Measurements from ENCODE around the gene CARHSP1. TPM values are rescaled to one million over a fixed set of nuclear protein-coding genes. Genes with fewer than 3 reads are reported as not detected.

CARHSP1 gene
- total and polyA plus RNA-seq, 2 of the 4 experiments (the other 2 are of a cell fraction), result 121 to 138 TPM

GRCh38 chr16:8910811-8911210 lies 42.0 kb upstream of the CARHSP1 start:
- BruUV-seq (replicated peaks), result no TSS peak
- Histone ChIP-seq H4K20me1 (ENCODE audit: insufficient read depth, low read length) (peaks cover 18% of the 10 kb centered on the region), H3K4ac (ENCODE audit: low read depth, low read length) (no peak overlapping the region), H3K27ac (ENCODE audit: insufficient read depth, low read length) (no peak overlapping the region), H3K23ac (ENCODE audit: low read depth, low read length) (no peak overlapping the region), H3K14ac (replicated peaks; ENCODE audit: low read depth, low read length) (no peak overlapping the region), H2BK20ac (ENCODE audit: low read depth, low read length) (no peak overlapping the region), H4K91ac (ENCODE audit: insufficient read depth, low read depth, low read length) (no peak overlapping the region), H3K18ac (ENCODE audit: low read depth, low read length) (no peak overlapping the region), H2AK9ac (replicated peaks; ENCODE audit: low read depth, low read length, poor library complexity) (no peak overlapping the region), H2AFZ (replicated peaks; ENCODE audit: low read length, poor library complexity) (no peak overlapping the region), H2BK120ac (ENCODE audit: low read depth, low read length) (no peak overlapping the region), H3K4me3 (ENCODE audit: insufficient read depth, low read depth, low read length) (no peak overlapping the region), H4K5ac (ENCODE audit: low read depth, low read length) (no peak overlapping the region), H3K9me1 (ENCODE audit: insufficient read depth, low read length) (peaks cover 4% of the 10 kb centered on the region; the same call in 1 of the 2 replicates), H3K4me2 (ENCODE audit: low read depth, low read length) (no peak overlapping the region), H2AK5ac (ENCODE audit: low read depth, low read length) (no peak overlapping the region), H3K9ac (ENCODE audit: low read depth, low read length) (no peak overlapping the region), H2BK5ac (ENCODE audit: low read depth, low read length, poor library complexity, severe bottlenecking) (no peak overlapping the region), H3K9me3 (ENCODE audit: control insufficient read depth, insufficient read depth, low read length) (no peaks in the 10 kb centered on the region), H2BK15ac (ENCODE audit: low read depth, low read length) (no peak overlapping the region), H4K8ac (ENCODE audit: low read depth in 2 of 2, low read length in 2 of 2) (no peak overlapping the region), H3K79me1 (ENCODE audit: low read depth in 1 of 2, low read length in 2 of 2) (peaks cover 44 to 60% of the 10 kb centered on the region in 2 experiments; a peak in 3 of 4 replicates), H3K27me3 (ENCODE audit: control insufficient read depth, insufficient read depth, low read length) (no peaks in the 10 kb centered on the region), H3K56ac (ENCODE audit: extremely low read depth, insufficient read depth, low read length) (no peak overlapping the region), H3K4me1 (ENCODE audit: control insufficient read depth, insufficient read depth, low read length) (no peaks in the 10 kb centered on the region), H3K36me3 (ENCODE audit: control insufficient read depth, insufficient read depth, low read length) (peaks cover 54% of the 10 kb centered on the region)
- POLR2A ChIA-PET (ENCODE audit: unreplicated experiment), result no interaction called here
- in situ Hi-C loops (cut with MboI; ENCODE audit: low sequenced_read_pairs), result no loop called here
- dilution Hi-C loops (cut with HindIII; ENCODE audit: low sequenced_read_pairs, unreplicated experiment), result no loop called here
- WGBS, 2 experiments (ENCODE audit: extremely low coverage in 2 of 2, insufficient read length in 1 of 2), result 100% methylated on average over 1 of the region's 1 CpG; no CpG with 5 or more reads in 1 of the 2 experiments
- TF ChIP-seq MAFK (IDR thresholded peaks at IDR 0.05; ENCODE audit: low read depth, low read length), result no peak
- TF ChIP-seq MAZ (IDR thresholded peaks at IDR 0.05; ENCODE audit: borderline replicate concordance, low read depth, low read length), result no peak
- TF ChIP-seq MXI1 (IDR thresholded peaks at IDR 0.05; ENCODE audit: borderline replicate concordance, low read depth, low read length), result no peak
- no peak for TF ChIP-seq RAD21 (IDR thresholded peaks at IDR 0.05; ENCODE audit: low read length)
- TF ChIP-seq SMC3 (IDR thresholded peaks at IDR 0.05; ENCODE audit: low read depth, low read length), result no peak
- no peak for TF ChIP-seq FOS (IDR thresholded peaks at IDR 0.05; ENCODE audit: low read depth, low read length)
- TF ChIP-seq NFE2L2 (IDR thresholded peaks at IDR 0.05; ENCODE audit: low read depth, low read length), result no peak
- TF ChIP-seq CHD1 (IDR thresholded peaks at IDR 0.05; ENCODE audit: low read depth, low read length), result no peak
- TF ChIP-seq CTCF (conservative IDR thresholded peaks at IDR 0.05; ENCODE audit: low read depth, low read length), result no peak
- no peak for TF ChIP-seq POLR2A (IDR thresholded peaks at IDR 0.05; ENCODE audit: low read depth, low read length)
- no peak for TF ChIP-seq BHLHE40 (IDR thresholded peaks at IDR 0.05; ENCODE audit: low read depth, low read length)
- TF ChIP-seq ELK1 (IDR thresholded peaks at IDR 0.05; ENCODE audit: borderline replicate concordance, low read depth, low read length), result no peak
- TF ChIP-seq USF2 (IDR thresholded peaks at IDR 0.05; ENCODE audit: low read depth, low read length), result no peak
- TF ChIP-seq RCOR1 (IDR thresholded peaks at IDR 0.05; ENCODE audit: insufficient replicate concordance, low read length), result no peak
- no peak for TF ChIP-seq CEBPB (IDR thresholded peaks at IDR 0.05; ENCODE audit: low read depth, low read length)
- TF ChIP-seq RFX5 (IDR thresholded peaks at IDR 0.05; ENCODE audit: low read depth, low read length), result no peak
- intact Hi-C loops (cut with micrococcal nuclease), result loop anchor here (5.0 kb wide), 1 partner anchor 36 kb away; no protein-coding TSS in a partner anchor
- DNase-seq (no peak), ATAC-seq (ENCODE audit: low read depth) (no peak)
- CTCF ChIA-PET, result interaction anchor here (0.9 to 1.2 kb wide), 2 partner anchors 10 to 26 kb away, joined by 4 read pairs; no protein-coding TSS in a partner anchor
